Endothelial cell of umbilical vein (primary cell): ENCODE data around the gene CDK19. TPM values are rescaled to one million over a fixed set of nuclear protein-coding genes. Genes with fewer than 3 reads are reported as not detected.
"Not testable (repeated sequence)": the region's sequence is repeated elsewhere in the genome, so short reads cannot be mapped to it uniquely, and the experiment has no call there.

Experiments used
- BruUV-seq: library from RNA; stranded (reverse); fragments of 400-500 nt; replicated peaks from 2 replicates; lab custom pipeline; 2021; lab: Mats Ljungman, UMichigan
- CTCF ChIA-PET: fragments of 300-600, 350-600 bp; sonication (Branson Sonifier 250); formaldehyde crosslinking; loops from one replicate; lab custom pipeline; 2021; ENCODE audit warnings: antibody characterized with exemption, inconsistent platforms; lab: Charles Lee
- POLR2A ChIA-PET: fragments of 300-600, 350-600 bp; sonication (Branson Sonifier 250); formaldehyde crosslinking; loops from one replicate; lab custom pipeline; 2021; ENCODE audit warnings: antibody characterized with exemption, inconsistent platforms; lab: Charles Lee
- DNase-seq: peaks from one replicate; pipeline ENCODE4 v3.0.0-alpha.2; 2011; ENCODE audit warnings: low read depth, low spot score
- FAIRE-seq: peaks from 2 replicates; lab custom pipeline; 2011; peaks lifted over from hg19 to GRCh38; lab: Jason Lieb, UNC
- H2AFZ ChIP-seq: 2 replicates; pipeline ENCODE4 v1.6.0; 2012; ENCODE audit warnings: low read depth, low read length, control low read depth, inconsistent platforms
- H3K27ac ChIP-seq: 2 replicates; pipeline ENCODE4 v1.5.1; 2011; ENCODE audit warnings: low read depth, mild to moderate bottlenecking, control low read depth, low read length, moderate library complexity; ENCODE audit not compliant: insufficient read depth
- H3K27me3 ChIP-seq, 2 experiments: 2 replicates each; pipeline versions ENCODE4 v1.6.0 to v1.6.1; 2011; ENCODE audit warnings: low read length in 2 of 2, mixed read lengths in 1 of 2; ENCODE audit not compliant: control insufficient read depth in 2 of 2, insufficient read depth in 2 of 2
- H3K36me3 ChIP-seq, 2 experiments: 2 replicates in 1 of 2; 3 replicates in 1 of 2; pipeline ENCODE4 v1.5.1; 2011; ENCODE audit warnings: low read length in 2 of 2, mild to moderate bottlenecking in 1 of 2, moderate library complexity in 1 of 2; ENCODE audit not compliant: control insufficient read depth in 2 of 2, insufficient read depth in 2 of 2; ENCODE audit errors: extremely low read depth in 1 of 2
- H3K4me1 ChIP-seq: 3 replicates; pipeline ENCODE4 v1.5.1; 2011; ENCODE audit warnings: mild to moderate bottlenecking, low read length; ENCODE audit not compliant: control insufficient read depth, insufficient read depth; ENCODE audit errors: extremely low read depth
- H3K4me2 ChIP-seq: 2 replicates; pipeline ENCODE4 v1.6.1; 2011; ENCODE audit warnings: low read length, control low read depth, mixed read lengths; ENCODE audit not compliant: insufficient read depth
- H3K4me3 ChIP-seq, 3 experiments: fragments of 200-600 bp in 1 of 3; sonication (generic), shearing (Covaris generic) in 1 of 3; replicated peaks in 1 of 3; 2 replicates each; pipeline ENCODE4 v1.5.1; 2011 to 2016; ENCODE audit warnings: control low read depth in 3 of 3, low read length in 3 of 3, mild to moderate bottlenecking in 2 of 3, inconsistent platforms in 1 of 3, low read depth in 1 of 3, moderate library complexity in 1 of 3; ENCODE audit not compliant: insufficient read depth in 1 of 3
- H3K79me2 ChIP-seq: 2 replicates; pipeline ENCODE4 v1.6.0; 2012; ENCODE audit warnings: low read length, inconsistent platforms; ENCODE audit not compliant: control insufficient read depth, insufficient read depth
- H3K9ac ChIP-seq: replicated peaks from 2 replicates; pipeline ENCODE3; 2011; ENCODE audit warnings: low read length, control low read depth; ENCODE audit not compliant: insufficient read depth; ENCODE audit errors: extremely low read depth
- H3K9me1 ChIP-seq: replicated peaks from 3 replicates; pipeline ENCODE4 v1.6.0; 2011; ENCODE audit warnings: mild to moderate bottlenecking, low read length; ENCODE audit not compliant: control insufficient read depth, insufficient read depth; ENCODE audit errors: extremely low read depth
- H3K9me3 ChIP-seq: replicated peaks from 2 replicates; pipeline ENCODE4 v1.5.1; 2012; ENCODE audit warnings: low read length, inconsistent platforms; ENCODE audit not compliant: control insufficient read depth, insufficient read depth
- H4K20me1 ChIP-seq: replicated peaks from 2 replicates; pipeline ENCODE3; 2011; ENCODE audit warnings: mild to moderate bottlenecking, low read length; ENCODE audit not compliant: control insufficient read depth, insufficient read depth; ENCODE audit errors: extremely low read depth
- EZH2 ChIP-seq: IDR thresholded peaks from 2 replicates; pipeline ENCODE4 v1.6.1; 2012; ENCODE audit warnings: borderline replicate concordance, low read depth, mild to moderate bottlenecking, moderate library complexity, low read length, inconsistent platforms; ENCODE audit not compliant: severe bottlenecking
- FOS ChIP-seq: IDR thresholded peaks from 2 replicates; pipeline ENCODE4 v1.6.1; 2011; ENCODE audit warnings: mild to moderate bottlenecking, low read length, moderate library complexity, borderline replicate concordance; ENCODE audit not compliant: insufficient read depth
- GATA2 ChIP-seq: IDR thresholded peaks from 2 replicates; pipeline ENCODE4 v1.7.0; 2011; ENCODE audit warnings: low read depth, mild to moderate bottlenecking, moderate library complexity, mixed read lengths, low read length; ENCODE audit not compliant: insufficient read length, insufficient read depth
- JUN ChIP-seq: IDR thresholded peaks from 2 replicates; pipeline ENCODE4 v1.6.1; 2011; ENCODE audit warnings: borderline replicate concordance, low read depth; ENCODE audit not compliant: insufficient read length, insufficient read depth
- MYC ChIP-seq: IDR thresholded peaks from one replicate; pipeline ENCODE4 v1.6.1; 2011; ENCODE audit warnings: mild to moderate bottlenecking, low read depth, low read length
- POLR2A ChIP-seq: IDR thresholded peaks from 2 replicates; pipeline ENCODE4 v1.6.1; 2012; ENCODE audit warnings: low read depth, mild to moderate bottlenecking, control low read depth, low read length
- POLR2AphosphoS5 ChIP-seq: IDR thresholded peaks from 2 replicates; pipeline ENCODE4 v1.6.1; 2012; ENCODE audit warnings: low read depth, mild to moderate bottlenecking, control low read depth, low read length, moderate library complexity; ENCODE audit not compliant: insufficient read depth
- dilution Hi-C: fragments of 300-500 bp; cut with MboI; formaldehyde crosslinking; loops from one replicate; pipeline ENCODE4 v1.15.0; 2019; ENCODE audit warnings: low sequenced_read_pairs; ENCODE audit not compliant: extremely low pct_ligation_motif_present
- intact Hi-C: fragments of 100-400 bp; cut with micrococcal nuclease; formaldehyde crosslinking; loops from one replicate; pipeline ENCODE4 v1.10.0; 2022
- polyA plus RNA-seq, 4 experiments: library from polyadenylated mRNA; depleted of rRNA in 3 of 4; stranded (reverse) in 3 of 4; unstranded in 1 of 4; fragments of >200 nt; gene quantifications; 2 replicates each; pipeline versions ENCODE4 v1.2.1 to v1.2.3, GENCODE V29; 2011 to 2012; ENCODE audit warnings: missing spikeins in 1 of 4
- total RNA-seq: library from RNA; stranded (reverse); gene quantifications from 2 replicates; pipeline ENCODE4 v1.2.3, GENCODE V29; 2021
- TF ChIP-seq, protein P1 (sequence below): IDR thresholded peaks from 2 replicates; pipeline ENCODE4 v1.6.1; 2011; ENCODE audit not compliant: insufficient read depth, insufficient read length
- TF ChIP-seq, protein P2 (sequence below), 2 donors: IDR thresholded peaks; 1 replicate in 1 of 2; 2 replicates in 1 of 2; pipeline ENCODE4 v1.5.1; 2011; ENCODE audit warnings: low read length in 2 of 2, mild to moderate bottlenecking in 2 of 2, moderate library complexity in 2 of 2, control low read depth in 1 of 2, inconsistent platforms in 1 of 2, low read depth in 1 of 2; ENCODE audit not compliant: insufficient read depth in 1 of 2; ENCODE audit errors: extremely low read depth in 1 of 2

Gene CDK19
- total and polyA plus RNA-seq, 2 donors (not counting 3 experiments of a cell fraction or from before 2014, with no cell fraction given), result 4.6 to 12.1 TPM

DNA sequence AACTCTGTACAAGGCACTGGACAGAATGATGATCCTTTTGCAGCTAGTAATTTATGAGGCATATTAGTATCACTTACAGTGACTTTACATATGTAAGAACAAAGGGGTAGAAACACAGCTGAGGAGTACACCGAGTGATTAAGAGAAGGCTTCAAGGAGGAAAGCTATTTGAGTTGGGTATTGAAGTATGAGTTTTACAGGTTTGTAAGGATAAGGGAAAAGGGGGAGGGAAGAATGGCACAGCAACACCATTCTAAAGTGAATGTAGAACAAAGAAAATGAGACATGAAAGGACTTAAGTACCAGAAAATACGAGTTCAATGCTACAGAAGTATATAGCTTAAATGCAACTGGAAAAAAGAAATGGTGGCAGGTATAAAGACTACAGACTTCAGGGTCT is 5.5 kb downstream of the CDK19 start:
- no peak for DNase-seq
- no peaks in the 10 kb centered on the region for H3K9me1 ChIP-seq
- no peak for FAIRE-seq
- intact Hi-C loops, result no loop called here
- H3K27ac ChIP-seq, result no peak overlapping the region
- no peak overlapping the region for H3K4me2 ChIP-seq
- H3K9ac ChIP-seq, result no peak overlapping the region
- TF ChIP-seq POLR2AphosphoS5, result no peak
- TF ChIP-seq, protein P1, sequence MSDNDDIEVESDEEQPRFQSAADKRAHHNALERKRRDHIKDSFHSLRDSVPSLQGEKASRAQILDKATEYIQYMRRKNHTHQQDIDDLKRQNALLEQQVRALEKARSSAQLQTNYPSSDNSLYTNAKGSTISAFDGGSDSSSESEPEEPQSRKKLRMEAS, result no peak
- no peak for TF ChIP-seq EZH2
- no peak for TF ChIP-seq MYC
- no peak for TF ChIP-seq FOS
- TF ChIP-seq, protein P2, sequence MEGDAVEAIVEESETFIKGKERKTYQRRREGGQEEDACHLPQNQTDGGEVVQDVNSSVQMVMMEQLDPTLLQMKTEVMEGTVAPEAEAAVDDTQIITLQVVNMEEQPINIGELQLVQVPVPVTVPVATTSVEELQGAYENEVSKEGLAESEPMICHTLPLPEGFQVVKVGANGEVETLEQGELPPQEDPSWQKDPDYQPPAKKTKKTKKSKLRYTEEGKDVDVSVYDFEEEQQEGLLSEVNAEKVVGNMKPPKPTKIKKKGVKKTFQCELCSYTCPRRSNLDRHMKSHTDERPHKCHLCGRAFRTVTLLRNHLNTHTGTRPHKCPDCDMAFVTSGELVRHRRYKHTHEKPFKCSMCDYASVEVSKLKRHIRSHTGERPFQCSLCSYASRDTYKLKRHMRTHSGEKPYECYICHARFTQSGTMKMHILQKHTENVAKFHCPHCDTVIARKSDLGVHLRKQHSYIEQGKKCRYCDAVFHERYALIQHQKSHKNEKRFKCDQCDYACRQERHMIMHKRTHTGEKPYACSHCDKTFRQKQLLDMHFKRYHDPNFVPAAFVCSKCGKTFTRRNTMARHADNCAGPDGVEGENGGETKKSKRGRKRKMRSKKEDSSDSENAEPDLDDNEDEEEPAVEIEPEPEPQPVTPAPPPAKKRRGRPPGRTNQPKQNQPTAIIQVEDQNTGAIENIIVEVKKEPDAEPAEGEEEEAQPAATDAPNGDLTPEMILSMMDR (IDR thresholded peaks at IDR 0.05; ENCODE audit: extremely low read depth in 1 of 2, insufficient read depth in 1 of 2, low read depth in 1 of 2, low read length in 2 of 2), result no peak
- no peak for TF ChIP-seq POLR2A
- TF ChIP-seq GATA2, result no peak
- TF ChIP-seq JUN, result no peak
- no peaks in the 10 kb centered on the region for H3K9me3 ChIP-seq
- H3K4me1 ChIP-seq, result peaks cover 3% of the 10 kb centered on the region
- H3K36me3 ChIP-seq, result no peaks in the 10 kb centered on the region
- H3K4me3 ChIP-seq, result no peak overlapping the region
- ChIA-PET POLR2A (interaction anchor here (0.6 kb wide), 1 partner anchor 65 kb away, joined by 5 read pairs; the partner anchor contains the start of gene AMD1), CTCF (interaction anchor here (1.3 kb wide), 1 partner anchor 9 kb away, joined by 3 read pairs; no protein-coding TSS in a partner anchor)
- no peaks in the 10 kb centered on the region for H4K20me1 ChIP-seq
- dilution Hi-C loops, result no loop called here
- BruUV-seq, result no TSS peak
- H3K79me2 ChIP-seq, result peaks cover 3% of the 10 kb centered on the region
- no peaks in the 10 kb centered on the region for H3K27me3 ChIP-seq
- no peak overlapping the region for H2AFZ ChIP-seq

DNA sequence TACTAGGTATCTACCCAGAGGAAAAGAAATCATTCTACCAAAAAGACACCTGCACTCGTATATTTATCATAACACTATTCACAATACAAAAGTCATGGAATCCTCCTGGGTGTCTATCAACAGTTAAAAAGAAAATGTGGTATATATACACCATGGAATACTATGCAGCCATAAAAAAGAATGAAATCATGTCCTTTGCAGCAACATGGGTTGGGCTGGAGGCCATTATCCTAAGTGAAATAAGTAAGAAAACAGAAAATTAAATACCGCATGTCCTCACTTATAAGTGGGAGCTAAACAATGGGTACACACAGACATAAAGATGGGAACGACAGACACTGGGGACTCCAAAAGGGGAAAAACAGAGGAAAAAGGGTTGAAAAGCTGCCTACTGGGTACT is 13.1 kb downstream of the CDK19 start:
- CTCF ChIA-PET, result not testable (repeated sequence)

More for the DNA sequence above, 13.1 kb downstream of the CDK19 start:
- H2AFZ ChIP-seq, H4K20me1 ChIP-seq, H3K4me1 ChIP-seq, POLR2A ChIA-PET, DNase-seq, H3K27me3 ChIP-seq, H3K4me3 ChIP-seq, intact Hi-C loops, BruUV-seq, FAIRE-seq, H3K4me2 ChIP-seq, H3K36me3 ChIP-seq, H3K9me3 ChIP-seq, H3K9ac ChIP-seq, H3K27ac ChIP-seq, H3K79me2 ChIP-seq, H3K9me1 ChIP-seq, dilution Hi-C loops: not testable (repeated sequence)
